ENCODE data around the gene HABP2. TPM values are rescaled to one million over a fixed set of nuclear protein-coding genes. Genes with fewer than 3 reads are reported as not detected.

Gene HABP2
- total RNA-seq, 1 experiment from 2014 or later = not detected

DNA sequence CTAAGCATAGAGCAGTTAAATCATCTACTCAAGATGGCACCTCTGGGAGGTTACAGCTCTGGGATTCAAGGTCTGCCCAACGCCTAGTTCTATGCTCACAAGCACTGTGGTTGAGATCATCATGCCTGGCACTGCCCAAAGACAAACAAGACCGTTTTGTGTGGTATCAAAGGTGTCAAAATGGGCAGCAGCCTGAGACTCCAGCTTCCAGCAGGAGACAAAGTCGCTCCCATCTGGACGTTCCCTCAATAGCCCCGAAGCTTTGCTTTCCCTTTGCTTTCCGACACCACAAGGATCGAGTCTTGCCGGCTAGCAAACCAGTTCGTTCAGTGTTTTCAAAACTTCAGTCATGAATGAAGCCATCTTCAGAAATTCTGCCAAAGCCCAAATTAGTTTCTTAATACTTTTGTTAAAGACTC is 5.1 kb downstream of the HABP2 start:
- DNase-seq (ENCODE audit: low spot score) = no peak

DNA sequence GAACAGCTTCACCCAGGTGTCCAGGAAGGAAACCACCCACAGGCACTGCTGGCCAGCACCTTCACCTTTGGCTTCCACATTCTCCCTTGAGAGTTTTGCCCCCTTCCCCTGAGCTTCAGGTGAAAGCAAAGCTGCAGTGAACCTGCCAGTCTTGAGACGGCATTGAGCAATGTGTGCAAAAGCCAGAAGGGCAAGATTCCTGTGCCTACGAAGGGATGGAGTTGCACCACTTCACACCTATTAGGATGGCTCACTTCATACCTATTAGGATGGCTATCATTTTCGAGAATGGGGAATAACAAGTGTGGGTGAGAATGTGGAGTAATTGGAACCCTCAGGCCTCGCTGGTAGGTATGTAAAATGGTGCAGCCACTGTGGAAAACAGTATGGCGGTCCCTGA is 7.2 kb downstream of the HABP2 start:
- DNase-seq (ENCODE audit: low spot score) = no peak

DNA sequence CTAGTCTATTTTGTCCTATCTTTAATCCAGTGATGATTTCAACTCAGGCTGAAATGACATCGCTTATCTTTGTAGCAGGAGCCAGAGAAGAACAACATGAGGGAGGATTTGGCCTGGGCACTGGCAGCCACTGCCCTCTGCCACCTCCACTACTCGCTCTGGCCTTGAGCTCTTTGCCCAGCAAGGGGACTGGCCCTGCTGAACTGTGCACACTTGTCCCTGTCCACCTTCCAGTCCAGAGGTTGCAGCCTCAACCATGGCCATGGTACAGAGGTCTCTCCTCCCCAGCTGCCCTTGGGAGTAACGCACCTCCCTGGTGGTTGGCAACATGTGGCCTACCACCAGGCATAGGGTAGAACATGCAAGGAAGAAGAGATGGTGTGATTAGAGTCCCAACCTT is 8.4 kb downstream of the HABP2 start:
- no peak for DNase-seq (ENCODE audit: low spot score)

DNA sequence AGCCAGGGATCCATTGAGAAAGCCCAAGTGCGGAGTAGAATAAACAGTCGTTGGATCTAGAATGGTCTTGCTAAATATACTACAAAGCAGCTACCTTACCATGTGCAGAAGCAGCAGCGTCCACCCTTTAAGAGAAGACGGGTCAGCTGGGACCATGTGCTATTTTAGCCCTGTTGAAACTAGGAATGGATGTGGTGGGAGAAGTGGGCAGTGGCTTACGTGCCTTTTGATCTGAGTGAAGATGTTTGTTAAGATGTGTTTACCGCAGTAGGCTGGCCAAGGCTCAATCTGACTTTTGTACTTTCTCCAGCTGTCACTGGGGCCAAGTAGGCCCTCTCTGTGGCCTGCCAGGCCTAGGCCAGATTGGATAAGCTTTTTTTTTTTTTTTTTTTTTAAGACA is 9.2 kb downstream of the HABP2 start:
- no peak for DNase-seq (ENCODE audit: low spot score)

DNA sequence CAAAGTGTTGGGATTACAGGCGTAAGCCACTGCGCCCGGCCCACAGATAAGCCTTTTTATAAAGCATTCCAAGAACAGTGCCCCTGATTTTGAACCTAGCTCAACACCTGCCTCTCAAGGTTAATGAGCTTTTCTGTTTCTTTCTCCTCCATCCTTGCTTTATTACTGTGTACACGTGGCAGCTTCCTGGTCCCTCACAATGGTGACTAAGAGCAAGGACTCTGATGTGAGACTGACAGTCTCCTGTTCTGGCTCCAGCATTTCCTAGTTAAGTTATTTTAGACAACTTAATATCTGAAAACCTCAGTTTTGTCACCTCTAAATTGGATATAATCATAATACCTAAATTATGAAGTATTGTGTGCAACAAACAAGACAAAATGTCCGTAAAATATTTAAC is 9.9 kb downstream of the HABP2 start:
- no peak for DNase-seq (ENCODE audit: low spot score)

DNA sequence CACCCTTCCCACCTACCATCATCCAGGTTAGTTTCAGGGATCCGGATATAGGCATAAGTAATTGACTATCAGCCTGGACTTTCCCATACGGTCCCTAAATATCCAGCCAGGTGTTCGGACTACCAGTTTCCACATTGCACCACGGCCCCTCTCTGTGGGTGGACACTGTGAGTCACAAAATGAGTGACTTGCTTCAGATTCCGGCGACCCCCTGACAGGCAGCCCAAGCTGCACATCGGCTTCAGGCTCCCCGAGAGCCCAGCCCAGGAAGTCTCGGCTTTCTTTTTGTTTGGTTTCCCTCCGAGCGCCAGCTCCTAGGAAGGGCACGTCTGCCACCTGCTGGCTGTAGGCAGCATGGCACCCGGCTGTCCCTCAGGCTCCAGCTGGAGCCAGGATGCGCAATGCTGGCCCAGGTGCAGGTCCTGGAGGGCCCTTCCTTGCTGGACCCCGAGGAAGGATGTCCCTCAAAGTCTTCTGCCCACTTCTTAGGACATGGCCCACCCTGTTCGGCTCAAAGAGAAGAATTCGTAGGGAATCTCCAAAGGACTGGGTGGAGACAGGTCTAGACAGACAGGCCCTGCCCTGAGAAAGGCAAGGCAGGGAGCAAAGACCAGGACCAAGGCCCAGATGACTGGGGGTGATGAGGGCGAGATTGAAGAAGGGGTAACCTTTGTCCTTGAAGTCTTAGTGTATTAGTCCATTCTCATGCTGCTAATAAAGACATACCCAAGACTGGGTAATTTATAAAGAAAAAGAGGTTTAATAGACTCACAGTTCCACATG is 10.6 kb downstream of the HABP2 start:
- DNase-seq (ENCODE audit: low spot score) = peak; percentile 55

DNA sequence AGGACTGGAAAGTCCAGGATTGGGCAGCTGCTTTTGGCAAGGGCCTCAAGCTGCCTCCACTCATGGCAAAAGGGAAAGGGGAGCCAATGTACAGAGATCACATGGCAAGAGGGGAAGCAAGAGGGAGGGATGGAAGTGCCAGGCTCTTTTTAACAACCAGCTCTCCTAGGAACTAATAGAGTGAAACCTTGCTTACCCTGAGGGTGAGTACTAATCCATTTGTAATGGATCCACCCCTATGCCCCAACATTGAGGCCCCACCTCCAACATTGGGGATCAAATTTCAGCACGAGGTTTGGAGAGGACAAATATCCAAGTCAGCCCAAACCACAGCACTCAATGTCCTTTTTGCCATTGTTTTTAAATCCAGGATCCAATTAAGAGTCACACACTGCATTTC is 12.5 kb downstream of the HABP2 start:
- DNase-seq (ENCODE audit: low spot score) = no peak

DNA sequence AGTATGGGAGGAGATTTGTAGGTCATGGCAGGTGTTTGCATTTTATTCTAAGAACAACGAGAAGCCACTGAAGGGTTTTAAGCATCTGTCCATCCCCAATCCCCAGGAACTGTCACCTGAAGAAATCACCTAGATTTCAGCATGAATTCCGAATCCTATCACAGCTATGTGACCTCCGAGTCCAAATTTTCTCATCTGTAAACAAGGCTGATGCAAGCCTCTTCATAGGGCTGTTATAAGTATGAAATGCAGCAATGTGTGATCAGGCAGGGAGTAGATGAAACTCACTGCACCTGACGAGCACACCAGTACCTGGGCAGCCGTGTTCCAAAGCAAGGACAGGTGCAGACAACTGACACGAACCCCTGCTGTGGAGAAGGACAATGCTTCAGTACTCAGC is 14.0 kb downstream of the HABP2 start:
- no peak for DNase-seq (ENCODE audit: low spot score)

DNA sequence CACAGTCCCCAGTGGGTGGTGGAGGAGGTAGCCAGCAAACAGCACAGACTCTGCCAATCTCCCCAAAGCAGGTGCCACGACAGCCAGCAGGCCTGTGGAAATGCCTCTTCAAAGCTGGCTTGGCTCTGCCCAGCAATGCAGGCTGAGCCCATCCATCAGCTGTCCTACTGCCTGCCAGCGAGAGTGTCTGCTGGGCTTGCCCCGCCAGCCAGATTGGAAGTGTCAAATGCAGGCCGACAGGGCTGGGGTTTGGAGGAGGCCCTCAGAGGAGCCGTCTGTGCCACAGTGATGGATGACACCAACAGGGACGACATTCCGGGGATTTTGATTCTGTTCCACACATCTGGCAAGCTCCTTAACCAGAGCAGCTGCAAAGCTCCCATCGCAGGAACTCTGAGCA is 16.7 kb downstream of the HABP2 start:
- DNase-seq (ENCODE audit: low spot score) = no peak

DNA sequence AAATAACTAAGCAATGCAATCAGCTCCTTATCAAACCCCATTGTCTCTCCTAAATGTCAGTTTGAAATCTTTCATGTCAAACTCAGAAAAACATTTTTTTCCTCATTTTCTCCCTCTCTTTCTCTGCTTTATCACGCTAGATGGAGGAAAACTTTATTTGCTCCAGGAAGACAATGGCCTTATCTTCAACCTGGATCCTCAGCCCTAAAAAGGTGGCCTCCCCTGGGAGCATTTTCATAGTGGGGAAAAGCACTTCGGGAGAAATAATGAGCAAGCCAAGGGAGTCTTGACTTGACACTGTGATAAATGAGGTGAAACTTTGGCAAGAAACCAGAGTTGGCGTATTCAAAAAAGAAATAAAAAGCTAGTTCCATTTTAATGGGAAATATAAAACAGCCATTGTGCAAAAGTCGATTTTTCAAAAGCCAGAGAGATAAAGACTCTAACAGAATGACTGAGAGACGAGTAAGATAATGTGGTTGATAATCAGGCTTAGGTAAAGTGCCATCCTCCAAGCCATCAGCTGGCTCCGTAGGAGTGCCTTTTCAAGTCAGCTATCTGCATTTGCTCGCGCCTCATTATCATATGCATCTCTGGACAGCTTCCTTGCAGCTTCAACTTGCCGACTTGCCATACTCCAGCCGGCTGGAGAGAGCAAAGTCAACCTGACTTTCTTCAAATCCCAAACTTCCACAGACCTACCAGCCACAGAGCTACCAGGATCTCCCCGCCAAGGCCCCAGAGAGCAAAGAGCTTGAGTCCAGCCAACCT is 19.9 kb downstream of the HABP2 start:
- no peak for DNase-seq (ENCODE audit: low spot score)

DNA sequence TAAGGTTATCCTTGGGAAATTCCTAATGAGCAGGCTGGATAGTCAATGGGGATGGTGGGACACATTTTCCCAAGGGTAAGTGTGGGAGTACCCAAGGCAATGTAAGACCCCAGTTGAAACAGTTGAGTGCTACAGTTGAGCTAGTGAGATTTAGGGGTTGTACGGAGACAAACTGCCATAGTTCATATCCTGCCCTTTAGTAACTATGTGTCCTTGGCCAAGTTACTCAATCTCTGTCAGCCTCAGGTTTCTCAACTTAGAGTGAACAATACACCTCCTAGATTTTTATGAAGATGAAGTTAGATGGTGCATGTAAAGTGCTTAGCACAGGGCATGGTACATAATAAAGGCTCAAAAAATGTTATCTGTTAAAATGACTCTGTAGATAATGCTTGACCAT is 20.5 kb downstream of the HABP2 start:
- DNase-seq (ENCODE audit: low spot score) = no peak

DNA sequence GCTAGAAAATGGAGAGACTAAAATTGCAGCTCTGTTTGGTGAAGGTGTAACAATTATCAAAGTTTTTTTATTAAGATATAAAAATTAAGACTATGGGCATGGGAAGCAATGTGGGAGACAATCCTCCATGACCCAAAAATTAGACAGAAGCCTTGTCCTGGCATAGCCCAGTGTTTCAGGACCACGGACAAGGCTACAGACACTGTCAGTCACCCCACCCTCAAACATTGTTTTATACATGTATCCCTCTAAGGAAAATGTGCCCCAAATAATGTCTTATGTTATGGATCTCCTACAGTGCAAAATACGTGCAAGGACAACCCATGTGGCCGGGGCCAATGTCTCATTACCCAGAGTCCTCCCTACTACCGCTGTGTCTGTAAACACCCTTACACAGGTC is 24.0 kb downstream of the HABP2 start:
- peak; percentile 38 for DNase-seq (ENCODE audit: low spot score)

DNA sequence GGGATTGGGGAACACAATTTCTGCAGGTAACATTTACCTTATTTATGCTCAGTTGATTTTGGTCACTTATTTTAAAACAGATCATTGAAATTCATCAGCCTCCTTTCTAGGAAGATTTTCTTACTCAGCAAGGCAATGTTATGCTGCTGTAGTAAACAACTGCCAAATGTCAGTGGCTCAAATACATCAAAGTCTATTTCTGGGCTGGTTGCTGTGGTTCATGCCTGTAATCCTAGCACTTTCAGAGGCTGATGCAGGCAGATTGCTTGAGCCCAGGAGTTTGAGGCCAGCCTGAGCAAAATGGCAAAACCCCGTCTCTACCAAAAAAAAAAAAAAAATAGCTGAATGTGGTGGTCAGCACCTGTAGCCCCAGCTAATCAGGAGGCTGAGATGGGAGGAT is 25.9 kb downstream of the HABP2 start:
- DNase-seq (ENCODE audit: low spot score) = no peak

DNA sequence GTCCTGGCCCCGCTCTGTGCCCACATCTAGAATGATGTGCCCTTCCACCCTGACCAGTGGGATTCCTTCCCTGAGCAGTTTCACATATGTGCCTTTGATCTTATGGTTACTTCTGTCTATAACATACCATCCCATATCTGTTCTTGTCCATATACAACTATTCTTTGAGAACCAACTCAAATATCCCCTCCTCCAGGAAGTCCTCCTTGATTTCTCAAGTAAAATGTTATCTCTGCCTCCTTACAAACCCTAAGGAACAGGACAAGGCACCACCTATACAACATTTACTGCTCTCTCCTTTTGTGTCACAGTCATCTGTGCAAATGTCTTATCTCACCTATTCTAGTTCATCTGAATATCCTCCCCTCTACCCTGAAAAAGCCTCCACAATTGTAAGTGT is 28.2 kb downstream of the HABP2 start:
- DNase-seq (ENCODE audit: low spot score) = no peak

DNA sequence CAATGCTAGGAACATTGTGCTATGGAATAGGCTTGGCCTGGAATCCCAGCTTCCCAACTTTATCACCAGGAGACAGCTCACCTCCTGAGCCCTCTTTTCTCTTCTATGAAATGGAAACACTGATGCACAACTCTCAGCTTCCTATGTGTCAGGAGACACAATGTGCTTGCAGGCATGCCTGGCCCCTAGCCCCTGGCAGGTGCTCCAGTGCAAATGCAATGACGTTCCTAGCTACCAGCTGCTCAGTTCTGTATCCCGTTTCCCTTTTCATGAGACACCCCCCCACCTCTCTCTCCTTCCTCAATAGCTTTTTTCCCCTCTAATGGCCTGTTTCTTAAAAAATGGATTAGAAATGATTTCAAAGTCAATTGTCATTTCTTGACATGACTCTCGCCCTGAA is 30.7 kb downstream of the HABP2 start:
- no peak for DNase-seq (ENCODE audit: low spot score)

DNA sequence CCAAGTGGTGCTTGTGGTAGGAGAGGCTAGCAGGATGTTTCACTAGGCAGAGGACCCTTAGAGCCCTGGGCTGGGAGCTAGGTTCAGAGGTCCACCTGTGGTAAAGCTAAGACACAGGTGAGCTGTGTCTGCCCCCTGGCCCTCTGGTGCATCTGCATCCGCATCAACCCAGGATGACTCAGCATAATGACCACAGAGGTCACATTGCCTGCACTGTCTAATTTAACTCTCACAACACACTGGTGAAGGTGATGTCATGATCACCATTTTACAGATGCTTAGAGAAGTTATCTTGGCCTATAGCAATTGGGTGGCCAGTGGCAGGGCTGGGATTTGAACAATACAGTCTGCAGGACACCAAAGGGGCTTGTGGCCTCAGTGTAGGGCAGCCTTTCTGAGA is 33.1 kb downstream of the HABP2 start:
- DNase-seq (ENCODE audit: low spot score) = peak; percentile 46

DNA sequence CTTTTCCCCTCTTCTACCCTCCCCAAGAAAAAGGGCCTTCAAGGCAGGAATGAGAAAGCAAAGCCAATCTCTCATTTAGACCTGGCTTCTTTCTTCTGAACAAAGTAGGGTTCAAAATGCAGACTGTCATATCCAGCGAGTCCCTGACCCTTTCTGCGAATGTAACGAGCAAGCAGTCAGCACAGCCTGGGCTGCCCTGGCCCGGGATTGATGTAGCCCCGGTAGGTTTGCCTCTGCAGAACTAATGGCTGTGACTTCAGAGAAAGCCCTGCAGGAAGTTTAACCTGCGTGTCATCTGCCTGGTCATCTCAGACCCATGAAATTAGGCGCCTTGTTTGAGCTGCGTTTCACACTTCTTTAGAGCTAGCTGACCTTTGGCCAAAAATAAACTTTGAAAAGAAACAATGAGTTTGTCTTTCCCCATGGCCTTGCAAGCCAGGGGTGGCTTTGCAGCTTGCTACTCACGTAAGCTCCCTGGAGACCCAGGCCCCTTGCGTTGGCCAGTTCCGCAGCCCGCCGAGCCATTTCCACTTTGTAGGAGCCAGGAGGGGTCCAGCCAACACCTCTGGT is 36.4 kb downstream of the HABP2 start:
- no peak for DNase-seq (ENCODE audit: low spot score)

DNA sequence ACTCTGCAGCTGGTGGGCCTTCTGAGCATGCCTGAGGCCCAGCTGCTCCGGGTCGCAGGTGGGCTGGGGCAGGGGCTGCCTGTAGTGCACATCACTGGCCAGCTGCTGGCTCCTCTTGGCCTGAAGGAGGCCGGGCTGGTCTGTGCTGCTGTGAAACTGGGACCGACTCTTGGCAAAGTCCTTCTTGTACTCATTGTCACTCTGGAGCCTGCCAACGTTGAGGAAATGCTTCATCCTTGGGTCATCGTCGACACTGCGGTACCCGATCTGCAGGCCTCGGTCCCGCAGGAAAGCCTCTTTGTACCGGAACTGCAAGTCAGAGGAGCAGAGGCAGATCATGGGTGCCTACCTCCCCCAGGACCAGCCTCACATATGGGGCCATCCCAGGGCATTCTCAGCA is 37.7 kb downstream of the HABP2 start:
- no peak for DNase-seq (ENCODE audit: low spot score)

DNA sequence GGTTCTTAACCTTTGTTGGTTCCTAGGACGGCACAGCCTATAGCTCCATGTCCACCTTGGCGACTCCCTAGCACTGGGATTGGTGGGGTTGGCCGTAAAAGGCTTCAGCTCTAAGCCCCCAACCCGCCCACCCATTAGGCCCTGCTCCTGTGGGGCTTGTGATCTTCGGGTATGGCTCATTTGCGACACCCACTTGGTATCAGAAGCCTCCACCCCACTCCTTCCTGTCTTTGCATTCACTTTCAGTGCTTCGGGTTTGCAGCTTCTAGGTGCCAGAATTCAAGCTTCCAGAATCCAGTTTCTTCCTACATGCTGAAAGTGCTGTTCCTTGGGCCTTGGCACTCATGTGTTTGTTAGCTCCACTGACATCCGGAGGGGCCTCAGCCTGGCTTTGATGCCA is 39.5 kb downstream of the HABP2 start:
- no peak for DNase-seq (ENCODE audit: low spot score)

DNA sequence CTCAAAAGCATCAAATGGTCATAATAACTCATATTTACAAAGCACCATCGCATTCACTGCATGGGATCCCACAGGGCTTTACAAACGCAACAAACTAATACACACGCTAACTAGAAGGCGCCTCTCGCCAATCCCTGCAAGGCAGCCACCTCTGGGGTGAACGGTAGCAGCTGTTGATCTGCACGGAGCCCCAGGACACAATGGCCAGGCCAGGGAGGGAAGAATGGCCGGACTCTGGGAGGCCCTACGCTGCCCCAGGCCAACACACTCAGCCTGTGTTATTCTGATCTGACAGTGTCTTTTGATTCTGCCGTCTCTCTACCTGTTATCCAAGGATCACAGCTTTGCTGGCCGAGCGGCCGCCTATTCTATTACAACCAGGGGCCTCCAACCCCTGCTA is 41.8 kb downstream of the HABP2 start:
- no peak for DNase-seq (ENCODE audit: low spot score)

DNA sequence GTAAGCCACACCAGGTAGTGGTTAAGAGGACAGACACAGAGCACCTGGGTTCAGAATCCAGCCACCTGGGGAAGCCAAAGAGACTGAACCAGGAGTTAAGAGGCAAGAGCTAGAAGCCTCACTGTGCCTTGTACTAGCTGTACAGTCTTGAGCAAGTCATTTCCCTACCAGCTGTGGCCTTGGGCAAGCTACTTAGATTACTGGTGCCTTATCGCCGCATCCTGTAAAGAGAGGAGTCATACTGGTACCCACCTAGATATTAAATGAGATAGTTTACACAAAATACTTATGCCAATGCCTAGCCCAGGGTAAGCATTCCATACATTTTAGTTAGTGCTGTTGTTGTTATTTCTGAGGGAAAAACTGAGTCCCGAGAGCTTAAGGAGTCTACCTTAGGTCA is 47.7 kb downstream of the HABP2 start:
- no peak for DNase-seq (ENCODE audit: low spot score)

DNA sequence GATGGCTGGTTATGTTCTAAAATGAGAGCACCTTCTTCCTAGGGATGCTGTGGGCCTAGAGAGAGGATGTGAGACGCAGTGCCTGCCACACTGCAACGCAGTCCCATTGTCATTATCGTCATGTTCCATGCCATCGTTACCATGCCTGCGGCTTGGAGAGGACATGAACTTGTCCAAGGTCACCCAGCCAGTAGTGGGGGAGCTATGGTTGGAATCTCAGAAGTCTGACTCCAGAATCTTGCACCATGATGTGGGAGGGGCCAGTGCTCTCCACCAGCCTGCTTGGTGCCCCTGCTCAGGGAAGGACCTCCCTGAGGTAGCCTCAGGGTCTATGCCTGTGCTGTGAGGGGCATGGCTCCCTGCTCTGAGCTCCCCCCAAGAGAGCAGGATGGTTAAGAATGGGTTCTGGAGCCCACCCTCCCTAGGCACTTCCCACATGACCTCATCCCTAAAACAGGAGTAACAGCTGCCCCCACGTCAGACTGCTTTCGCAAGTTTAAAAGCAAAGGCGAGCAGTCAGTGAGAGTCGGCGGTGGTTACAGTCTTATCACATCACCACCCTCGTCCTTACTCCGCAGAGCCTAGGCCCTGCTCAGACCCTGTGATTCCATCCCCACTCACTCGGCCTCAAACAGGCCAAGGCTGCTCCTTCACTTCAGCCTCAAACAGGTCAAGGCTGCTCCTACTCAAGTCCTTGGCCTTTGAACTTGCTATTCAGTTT is 50.4 kb downstream of the HABP2 start:
- DNase-seq (ENCODE audit: low spot score) = no peak
